Erythroblast (primary cell): Measurements from ENCODE around the gene GPBAR1.

Experiments
- GATA1 ChIP-seq: IDR thresholded peaks from 2 replicates; pipeline ENCODE4 v1.6.1; 2011; ENCODE audit warnings: low read depth, mild to moderate bottlenecking, control low read depth, low read length, moderate library complexity
- POLR2A ChIP-seq: IDR thresholded peaks from 2 replicates; pipeline ENCODE4 v1.6.1; 2011; ENCODE audit warnings: mild to moderate bottlenecking, low read length

DNA sequence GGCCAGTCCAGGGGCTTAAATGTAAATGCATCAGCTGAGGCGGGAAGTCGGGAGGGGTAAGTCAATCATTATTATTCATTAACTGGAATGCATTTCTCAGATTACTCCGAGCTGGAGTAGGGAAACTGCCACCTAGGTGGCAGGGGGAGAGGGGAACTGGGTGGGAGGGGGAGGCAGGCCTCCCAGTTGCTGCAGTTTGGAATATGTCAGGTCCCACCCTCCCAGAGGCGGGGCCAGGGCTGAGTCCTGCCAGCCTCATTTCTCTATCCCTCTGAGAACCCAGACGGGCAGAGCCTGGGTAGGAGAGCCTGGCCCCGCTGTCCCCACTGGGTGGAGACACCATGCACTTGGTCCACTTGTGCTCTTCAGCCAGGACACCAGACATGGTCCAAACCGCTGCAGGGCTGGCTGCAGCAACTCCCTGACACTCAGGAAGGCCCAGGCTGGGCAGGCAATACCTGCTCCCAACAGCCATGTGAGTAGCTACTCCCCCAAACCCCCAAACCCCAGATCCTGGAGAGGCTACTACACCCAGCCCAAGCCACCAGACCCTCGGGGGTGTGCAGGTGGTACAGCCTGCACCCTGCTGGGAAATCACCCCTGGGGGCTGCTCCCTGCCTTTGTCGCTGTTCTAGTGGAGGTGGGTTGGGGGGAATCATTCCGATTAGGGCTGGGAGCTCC is at the start of gene GPBAR1:
- TF ChIP-seq POLR2A: no peak
- TF ChIP-seq GATA1: no peak
